ENCODE data around the gene CHI3L1. TPM values are rescaled to one million over a fixed set of nuclear protein-coding genes. Genes with fewer than 3 reads are reported as not detected.

CHI3L1 gene
- total and polyA plus RNA-seq, 5 experiments from 2014 or later = not detected

- peak; percentile 67 for ATAC-seq
- Mint-ChIP-seq H3K4me1 (peaks cover 1 to 7% (median 7%) of the 10 kb centered on the region in 4 donors), H3K9me3 (no peaks in the 10 kb centered on the region), H3K27me3 (peaks cover 0 to 21% (median 13%) of the 10 kb centered on the region in 5 donors), H3K4me3 (no peak overlapping the region), H3K36me3 (no peaks in the 10 kb centered on the region), H3K27ac (no peak overlapping the region)
- DNase-seq = peak in 9 of 10 donors; percentile 10 to 64 (median 47)
- POLR2A ChIA-PET = interaction anchor here (1.0 kb wide), 1 partner anchor 8 kb away, joined by 3 read pairs; no protein-coding TSS in a partner anchor
These were observed 30.0 kb upstream of the CHI3L1 start for GRCh38 chr1:203216274-203217138.

- Mint-ChIP-seq H3K27ac (no peak overlapping the region), H3K4me3 (no peak overlapping the region), H3K9me3 (no peaks in the 10 kb centered on the region), H3K27me3 (peaks cover 0 to 21% (median 13%) of the 10 kb centered on the region in 5 donors), H3K4me1 (peaks cover 1 to 7% (median 7%) of the 10 kb centered on the region in 4 donors), H3K36me3 (no peaks in the 10 kb centered on the region)
- DNase-seq = no peak
- ATAC-seq = no peak
- POLR2A ChIA-PET = interaction anchor here (1.0 kb wide), 1 partner anchor 7 kb away, joined by 3 read pairs; no protein-coding TSS in a partner anchor
These were observed 29.1 kb upstream of the CHI3L1 start for GRCh38 chr1:203215573-203215972.

DNA sequence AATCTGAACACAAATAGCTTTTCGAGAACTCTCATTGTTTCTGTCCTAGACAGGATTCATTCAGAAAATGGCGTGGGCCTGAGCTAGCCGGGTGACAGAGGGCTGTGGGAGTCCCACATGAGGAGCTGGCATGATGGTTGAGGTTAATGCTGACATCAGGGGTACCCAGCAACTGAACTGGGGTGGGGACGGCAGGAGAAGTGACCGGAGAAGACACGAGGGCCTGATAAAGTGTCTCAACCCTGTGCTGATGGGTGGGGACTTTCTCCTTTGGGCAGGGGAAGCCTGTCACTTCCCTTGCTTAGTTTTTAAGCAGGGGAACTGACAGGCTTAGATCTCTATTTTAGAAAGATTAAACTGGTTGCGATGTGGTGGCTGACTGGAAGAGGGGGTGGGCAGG, 28.4 kb upstream of the CHI3L1 start:
- peaks cover 0 to 21% (median 13%) of the 10 kb centered on the region in 5 donors for H3K27me3 Mint-ChIP-seq
- H3K36me3 Mint-ChIP-seq = no peaks in the 10 kb centered on the region
- POLR2A ChIA-PET = no interaction called here
- peaks cover 1 to 7% (median 7%) of the 10 kb centered on the region in 4 donors for H3K4me1 Mint-ChIP-seq
- no peaks in the 10 kb centered on the region for H3K9me3 Mint-ChIP-seq
- peak overlapping the region in 1 of 10 donors; percentile 65 for H3K27ac Mint-ChIP-seq
- no peak overlapping the region for H3K4me3 Mint-ChIP-seq
- no peak for ATAC-seq
- DNase-seq = no peak

DNA sequence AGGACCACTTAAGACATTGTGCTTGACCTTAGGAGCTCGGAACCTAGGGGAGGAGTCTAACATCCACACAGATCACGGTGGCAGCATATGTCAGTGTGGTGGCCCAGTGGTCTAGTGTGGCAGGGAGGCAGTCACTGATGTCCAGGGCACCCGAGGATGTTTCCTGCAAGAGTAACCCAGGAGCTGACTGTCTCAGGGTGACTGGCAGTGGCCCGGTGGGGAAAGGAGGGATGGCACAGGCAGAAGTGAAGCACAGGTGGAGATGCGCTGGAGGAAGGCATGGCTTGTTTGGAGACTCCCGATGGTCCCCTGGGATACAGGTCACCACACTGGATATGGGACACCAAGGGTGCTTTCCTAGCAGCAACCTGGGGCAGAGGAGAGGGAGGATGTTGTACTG, 26.6 kb upstream of the CHI3L1 start:
- H3K9me3 Mint-ChIP-seq = no peaks in the 10 kb centered on the region
- POLR2A ChIA-PET = no interaction called here
- no peak overlapping the region for H3K27ac Mint-ChIP-seq
- ATAC-seq (no peak), DNase-seq (no peak)
- H3K36me3 Mint-ChIP-seq = no peaks in the 10 kb centered on the region
- H3K4me3 Mint-ChIP-seq = no peak overlapping the region
- H3K4me1 Mint-ChIP-seq = peaks cover 1 to 7% (median 7%) of the 10 kb centered on the region in 4 donors
- H3K27me3 Mint-ChIP-seq = peaks cover 0 to 13% (median 9%) of the 10 kb centered on the region in 5 donors

- H3K9me3 Mint-ChIP-seq = no peaks in the 10 kb centered on the region
- no peak for ATAC-seq
These were observed 25.3 kb upstream of the CHI3L1 start for GRCh38 chr1:203211812-203212211.

DNA sequence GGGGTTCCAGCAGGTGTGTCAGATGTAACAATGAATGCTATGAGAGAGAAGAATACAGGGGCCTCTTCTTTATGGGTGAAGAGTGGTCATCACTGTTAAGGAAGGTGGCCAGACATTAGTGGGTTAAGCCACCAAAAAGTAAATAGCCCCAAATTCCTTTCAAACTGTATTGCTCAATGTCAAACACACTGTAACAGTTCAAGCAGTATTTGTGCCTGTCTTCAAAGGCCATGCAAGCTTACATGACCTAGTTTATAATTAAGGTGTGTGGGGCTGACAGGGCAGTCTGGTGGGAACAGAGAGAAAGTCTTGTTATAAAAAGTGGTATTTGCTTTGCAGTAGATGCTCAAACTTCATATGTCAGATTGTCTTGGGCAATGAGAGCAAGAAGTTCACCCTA, 24.5 kb upstream of the CHI3L1 start:
- H3K27me3 Mint-ChIP-seq = peaks cover 0 to 5% (median 0%) of the 10 kb centered on the region in 5 donors
- no peaks in the 10 kb centered on the region for H3K9me3 Mint-ChIP-seq
- no peak overlapping the region for H3K4me3 Mint-ChIP-seq
- no peak for DNase-seq
- ATAC-seq = no peak
- peaks cover 0 to 5% (median 3%) of the 10 kb centered on the region in 4 donors for H3K4me1 Mint-ChIP-seq
- POLR2A ChIA-PET = no interaction called here
- H3K36me3 Mint-ChIP-seq = no peaks in the 10 kb centered on the region
- no peak overlapping the region for H3K27ac Mint-ChIP-seq

More at GRCh38 chr1:203211812-203212211, 25.3 kb upstream of the CHI3L1 start:
- peaks cover 1 to 8% (median 7%) of the 10 kb centered on the region in 4 donors for H3K4me1 Mint-ChIP-seq
- POLR2A ChIA-PET = no interaction called here
- H3K4me3 Mint-ChIP-seq = no peak overlapping the region
- H3K36me3 Mint-ChIP-seq = no peaks in the 10 kb centered on the region
- DNase-seq = no peak
- no peak overlapping the region for H3K27ac Mint-ChIP-seq
- peaks cover 0 to 11% (median 6%) of the 10 kb centered on the region in 5 donors for H3K27me3 Mint-ChIP-seq

- Mint-ChIP-seq H3K4me1 (peaks cover 0 to 4% (median 2%) of the 10 kb centered on the region in 4 donors), H3K27ac (no peak overlapping the region), H3K36me3 (no peaks in the 10 kb centered on the region), H3K4me3 (no peak overlapping the region), H3K27me3 (peaks cover 0 to 5% (median 0%) of the 10 kb centered on the region in 5 donors), H3K9me3 (no peaks in the 10 kb centered on the region)
- POLR2A ChIA-PET = no interaction called here
- DNase-seq = no peak
- ATAC-seq = no peak
These were observed 23.8 kb upstream of the CHI3L1 start for GRCh38 chr1:203210350-203210749.

GRCh38 chr1:203208181-203208580, 21.7 kb upstream of the CHI3L1 start:
- Mint-ChIP-seq H3K27ac (no peak overlapping the region), H3K9me3 (no peaks in the 10 kb centered on the region), H3K27me3 (peaks cover 0 to 5% (median 0%) of the 10 kb centered on the region in 5 donors), H3K4me3 (no peak overlapping the region), H3K4me1 (peaks cover 0 to 1% (median 0%) of the 10 kb centered on the region in 4 donors), H3K36me3 (no peaks in the 10 kb centered on the region)
- DNase-seq = no peak
- POLR2A ChIA-PET = interaction anchor here (0.9 kb wide), 1 partner anchor 8 kb away, joined by 3 read pairs; no protein-coding TSS in a partner anchor
- no peak for ATAC-seq

- Mint-ChIP-seq H3K4me1 (peaks cover 0 to 1% (median 0%) of the 10 kb centered on the region in 4 donors), H3K36me3 (no peaks in the 10 kb centered on the region), H3K4me3 (no peak overlapping the region), H3K27ac (no peak overlapping the region), H3K9me3 (no peaks in the 10 kb centered on the region), H3K27me3 (peaks cover 0 to 2% (median under 1%) of the 10 kb centered on the region in 5 donors)
- ATAC-seq = no peak
- no peak for DNase-seq
- POLR2A ChIA-PET = interaction anchor here (0.9 kb wide), 1 partner anchor 8 kb away, joined by 3 read pairs; no protein-coding TSS in a partner anchor
These were observed 21.2 kb upstream of the CHI3L1 start for GRCh38 chr1:203207751-203208150.

DNA sequence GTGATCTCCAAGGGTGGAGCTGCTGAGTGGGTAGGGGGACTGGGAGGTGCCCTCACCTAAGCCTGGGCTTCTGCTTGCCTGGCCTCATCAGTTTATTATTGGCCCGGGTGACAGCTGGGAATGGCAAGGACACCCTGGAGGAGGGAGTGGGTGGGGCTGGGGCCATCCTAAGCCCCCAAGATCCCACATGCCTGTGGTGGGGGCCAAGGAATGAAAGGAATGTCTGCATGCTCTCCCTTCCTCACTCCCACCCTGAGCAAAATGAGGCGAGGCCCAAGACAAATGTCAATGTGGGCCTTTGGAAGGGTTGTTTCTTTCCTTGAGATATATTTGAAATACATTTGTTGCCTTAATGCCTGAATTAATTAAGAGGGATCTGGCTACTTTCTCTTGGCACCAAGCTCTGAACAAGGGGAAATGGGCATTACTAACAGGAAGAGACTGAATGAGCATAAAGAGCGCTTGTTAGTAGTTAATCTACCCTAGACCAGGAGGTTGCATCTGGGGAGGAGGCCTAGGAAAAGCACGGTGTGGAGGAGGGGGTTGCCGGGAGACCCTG, 19.7 kb upstream of the CHI3L1 start:
- no peak overlapping the region for H3K27ac Mint-ChIP-seq
- POLR2A ChIA-PET = no interaction called here
- H3K4me3 Mint-ChIP-seq = no peak overlapping the region
- no peak for ATAC-seq
- no peak for DNase-seq
- peaks cover 0 to 3% (median under 1%) of the 10 kb centered on the region in 4 donors for H3K4me1 Mint-ChIP-seq
- peaks cover 2 to 8% (median 7%) of the 10 kb centered on the region in 5 donors for H3K27me3 Mint-ChIP-seq
- H3K36me3 Mint-ChIP-seq = no peaks in the 10 kb centered on the region
- no peaks in the 10 kb centered on the region for H3K9me3 Mint-ChIP-seq

DNA sequence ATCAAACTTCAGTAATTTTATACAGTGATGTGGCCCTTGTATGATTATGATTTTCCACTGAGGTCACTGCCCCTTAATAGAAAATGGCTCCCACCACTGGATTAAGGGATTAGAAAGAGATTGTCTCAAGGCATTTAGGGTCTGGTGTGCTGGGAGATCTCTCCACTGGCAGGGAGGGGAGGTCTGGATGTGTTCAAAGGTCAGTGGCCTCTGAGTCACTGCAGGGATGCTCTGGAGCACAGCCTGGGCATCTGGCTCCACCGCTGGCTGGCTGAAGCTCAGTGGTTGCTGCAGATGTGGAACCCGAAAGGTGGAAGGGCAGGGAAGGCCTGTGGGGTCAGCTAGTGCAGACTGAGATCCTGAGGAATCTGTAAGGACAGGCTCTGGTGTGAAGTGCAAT, 18.3 kb upstream of the CHI3L1 start:
- DNase-seq (no peak), ATAC-seq (no peak)
- Mint-ChIP-seq H3K4me3 (no peak overlapping the region), H3K36me3 (no peaks in the 10 kb centered on the region), H3K27me3 (peaks cover 4 to 21% (median 12%) of the 10 kb centered on the region in 5 donors), H3K4me1 (peaks cover 0 to 3% (median 1%) of the 10 kb centered on the region in 4 donors), H3K9me3 (no peaks in the 10 kb centered on the region), H3K27ac (no peak overlapping the region)
- POLR2A ChIA-PET = no interaction called here

DNA sequence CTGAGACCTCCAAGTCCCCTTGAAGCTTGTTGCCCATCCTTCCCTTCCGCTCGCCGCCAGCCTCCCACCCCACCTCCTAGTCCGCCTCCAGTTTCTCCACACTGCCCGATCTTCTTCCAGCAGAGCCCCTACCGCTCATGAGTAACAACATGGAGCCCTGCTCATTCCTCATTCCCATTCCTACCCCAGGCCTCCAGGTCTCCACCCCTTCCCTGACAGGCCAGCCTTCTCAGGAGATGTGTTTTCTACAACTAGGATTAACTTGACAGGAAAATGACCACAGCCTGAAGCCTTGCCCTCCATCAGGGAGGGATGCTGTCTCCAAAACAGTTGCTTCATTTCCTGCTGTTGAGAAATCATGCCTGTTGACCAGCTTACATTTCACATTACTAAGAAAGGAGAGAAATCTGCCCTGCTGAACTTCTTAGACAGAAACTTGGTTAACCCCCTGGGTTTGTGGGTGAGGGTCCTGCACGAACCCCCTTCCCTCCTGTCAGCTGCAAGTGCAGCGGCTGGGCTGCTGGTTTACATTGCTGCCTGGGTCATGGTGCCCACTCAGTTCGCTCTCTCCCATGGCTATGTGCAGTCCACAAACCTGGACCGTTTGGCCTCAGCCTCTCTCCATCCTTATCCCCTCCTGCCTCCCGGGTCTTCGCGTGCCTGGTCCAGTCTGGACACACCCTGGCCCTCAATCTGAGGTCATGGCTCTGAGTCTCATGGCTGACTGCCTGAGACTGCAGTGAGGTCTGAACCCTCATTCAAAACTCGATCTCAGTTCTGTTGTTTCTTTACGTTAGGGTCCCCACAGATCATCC, 16.1 kb upstream of the CHI3L1 start:
- Mint-ChIP-seq H3K4me1 (peaks cover 0 to 3% (median 1%) of the 10 kb centered on the region in 4 donors), H3K9me3 (no peaks in the 10 kb centered on the region), H3K27ac (peak overlapping the region in 1 of 10 donors; percentile 65), H3K36me3 (no peaks in the 10 kb centered on the region), H3K4me3 (no peak overlapping the region), H3K27me3 (peaks cover 4 to 23% (median 12%) of the 10 kb centered on the region in 5 donors)
- no peak for DNase-seq
- no peak for ATAC-seq
- POLR2A ChIA-PET = no interaction called here
